HepG2 (cell line): ENCODE data around the gene INTS14. TPM values are rescaled to one million over a fixed set of nuclear protein-coding genes. Genes with fewer than 3 reads are reported as not detected.

Source experiments
- KIAA2018 ChIP-seq: sonication (generic); formaldehyde crosslinking; IDR thresholded peaks from 2 replicates; pipeline ENCODE4 v1.5.0; 2020; ENCODE audit warnings: mild to moderate bottlenecking, missing genetic modification reagents, borderline replicate concordance
- PATZ1 ChIP-seq: sonication (generic); formaldehyde crosslinking; IDR thresholded peaks from 2 replicates; pipeline ENCODE4 v1.4.0; 2020; ENCODE audit warnings: missing genetic modification reagents
- SAP130 ChIP-seq: IDR thresholded peaks from 2 replicates; pipeline ENCODE4 v1.6.1; 2016; ENCODE audit warnings: low read depth
- STAG1 ChIP-seq: sonication (generic); formaldehyde crosslinking; IDR thresholded peaks from 2 replicates; pipeline ENCODE4 v1.4.0; 2020; ENCODE audit warnings: missing genetic modification reagents
- TFE3 ChIP-seq: IDR thresholded peaks from 2 replicates; pipeline ENCODE4 v1.6.1; 2016
- ZNF580 ChIP-seq: IDR thresholded peaks from 2 replicates; pipeline ENCODE4 v1.6.1; 2016; ENCODE audit warnings: low read depth, borderline replicate concordance
- polyA plus RNA-seq, 8 experiments: library from polyadenylated mRNA; depleted of rRNA in 3 of 8; stranded (reverse) in 7 of 8; unstranded in 1 of 8; fragments of >200 nt; fragmentation: Illumina TruSeq in 4 of 8; extraction: Trizol in 4 of 8; gene quantifications; 2 replicates each; pipeline versions ENCODE4 v1.2.1 to v1.2.3, GENCODE V29; 2011 to 2016; ENCODE audit warnings: low read depth in 4 of 8, missing spikeins in 1 of 8, mixed read lengths in 1 of 8; ENCODE audit not compliant: insufficient read depth in 1 of 8
- total RNA-seq, 5 experiments: library from RNA; depleted of rRNA; stranded (reverse); fragments of >200 nt; fragmentation: Illumina TruSeq; extraction: Trizol; gene quantifications; 2 replicates each; pipeline ENCODE4 v1.2.3, GENCODE V29; 2016; ENCODE audit warnings: low read depth in 1 of 5
- TF ChIP-seq, protein P1 (sequence below): sonication (generic); formaldehyde crosslinking; IDR thresholded peaks from 2 replicates; pipeline ENCODE4 v1.5.1; 2020; ENCODE audit warnings: mild to moderate bottlenecking, missing genetic modification reagents

Gene INTS14
- total and polyA plus RNA-seq, 2 of the 13 experiments (the other 11 are each of a cell fraction or from before 2014, with no cell fraction given), result 41.4 to 52.0 TPM

DNA sequence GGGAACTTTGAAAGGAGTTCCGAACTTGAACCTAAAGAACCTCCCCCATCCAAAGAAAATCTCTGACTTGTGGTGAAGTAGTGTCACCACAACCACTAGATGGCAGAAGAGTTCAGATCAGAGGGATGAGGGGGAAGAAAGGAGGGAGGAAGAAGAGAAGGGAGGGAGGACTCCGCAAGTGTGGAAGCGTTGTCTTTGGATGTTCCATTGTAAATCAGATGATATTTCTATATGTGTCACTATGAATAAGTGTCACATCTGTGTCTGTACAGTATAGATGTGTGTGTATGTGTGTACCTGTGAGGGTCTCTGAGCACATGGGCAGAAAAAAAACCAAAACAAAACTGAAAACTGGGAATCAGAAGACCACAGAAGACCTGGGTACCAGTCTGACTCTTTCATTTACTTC lies 27.8 kb upstream of the INTS14 start (continued):
- TF ChIP-seq KIAA2018 (CRISPR knock-in tag) (no peak), PATZ1 (CRISPR knock-in tag) (0 out of 2 replicates have a peak, but pooled peaks have one; percentile 21), STAG1 (peak; percentile 87), SAP130 (CRISPR knock-in tag) (0 out of 2 replicates have a peak, but pooled peaks have one; percentile 24), TFE3 (peak; percentile 19; the same call in 1 of the 2 replicates), ZNF580 (CRISPR knock-in tag) (no peak)
- TF ChIP-seq, protein P1, sequence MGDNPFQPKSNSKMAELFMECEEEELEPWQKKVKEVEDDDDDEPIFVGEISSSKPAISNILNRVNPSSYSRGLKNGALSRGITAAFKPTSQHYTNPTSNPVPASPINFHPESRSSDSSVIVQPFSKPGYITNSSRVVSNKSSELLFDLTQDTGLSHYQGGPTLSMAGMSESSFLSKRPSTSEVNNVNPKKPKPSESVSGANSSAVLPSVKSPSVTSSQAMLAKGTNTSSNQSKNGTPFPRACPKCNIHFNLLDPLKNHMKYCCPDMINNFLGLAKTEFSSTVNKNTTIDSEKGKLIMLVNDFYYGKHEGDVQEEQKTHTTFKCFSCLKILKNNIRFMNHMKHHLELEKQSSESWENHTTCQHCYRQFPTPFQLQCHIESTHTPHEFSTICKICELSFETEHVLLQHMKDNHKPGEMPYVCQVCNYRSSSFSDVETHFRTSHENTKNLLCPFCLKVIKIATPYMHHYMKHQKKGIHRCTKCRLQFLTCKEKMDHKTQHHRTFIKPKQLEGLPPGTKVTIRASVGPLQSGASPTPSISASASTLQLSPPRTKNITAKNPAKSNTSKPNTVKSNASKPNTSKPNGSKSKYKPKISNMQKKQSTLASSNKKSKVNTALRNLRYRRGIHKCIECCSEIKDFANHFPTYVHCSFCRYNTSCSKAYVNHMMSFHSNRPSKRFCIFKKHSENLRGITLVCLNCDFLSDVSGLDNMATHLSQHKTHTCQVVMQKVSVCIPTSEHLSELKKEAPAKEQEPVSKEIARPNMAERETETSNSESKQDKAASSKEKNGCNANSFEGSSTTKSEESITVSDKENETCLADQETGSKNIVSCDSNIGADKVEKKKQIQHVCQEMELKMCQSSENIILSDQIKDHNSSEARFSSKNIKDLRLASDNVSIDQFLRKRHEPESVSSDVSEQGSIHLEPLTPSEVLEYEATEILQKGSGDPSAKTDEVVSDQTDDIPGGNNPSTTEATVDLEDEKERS (CRISPR knock-in tag), result no peak
